Fibroblast of skin of back (primary cell): ENCODE data around the gene AP3S2.
"Not testable (repeated sequence)": the region's sequence is repeated elsewhere in the genome, so short reads cannot be mapped to it uniquely, and the experiment has no call there.

Experiments used
- DNase-seq: peaks from one replicate; pipeline ENCODE4 v3.0.0-alpha.2; 2013

AP3S2 gene

GRCh38 chr15:89903015-89903857, 9.4 kb upstream of the AP3S2 start:
- DNase-seq, result no peak

- DNase-seq, result no peak
These were observed 7.1 kb upstream of the AP3S2 start for GRCh38 chr15:89900849-89901248.

- no peak for DNase-seq
These were observed 6.3 kb upstream of the AP3S2 start for GRCh38 chr15:89899951-89900567.

GRCh38 chr15:89899295-89899945, 5.6 kb upstream of the AP3S2 start:
- DNase-seq, result no peak

GRCh38 chr15:89898614-89899294, 5.0 kb upstream of the AP3S2 start:
- peak; percentile 39 for DNase-seq

GRCh38 chr15:89898146-89898545, 4.4 kb upstream of the AP3S2 start:
- no peak for DNase-seq

GRCh38 chr15:89893027-89893426, 767 bp downstream of the AP3S2 start:
- DNase-seq, result no peak

- peak; percentile 59 for DNase-seq
These were observed 5.5 kb downstream of the AP3S2 start for GRCh38 chr15:89888214-89888804.

- DNase-seq, result peak; percentile 9
These were observed 8.2 kb downstream of the AP3S2 start for GRCh38 chr15:89885611-89886010.

GRCh38 chr15:89885179-89885578, 8.6 kb downstream of the AP3S2 start:
- not testable (repeated sequence) for DNase-seq

GRCh38 chr15:89883518-89883917, 10.3 kb downstream of the AP3S2 start:
- DNase-seq, result no peak

- DNase-seq, result no peak
These were observed 13.1 kb downstream of the AP3S2 start for GRCh38 chr15:89880727-89881126.

GRCh38 chr15:89878323-89878722, 15.5 kb downstream of the AP3S2 start:
- DNase-seq, result no peak

GRCh38 chr15:89877083-89877425, 16.7 kb downstream of the AP3S2 start:
- no peak for DNase-seq

GRCh38 chr15:89876396-89877082, 17.3 kb downstream of the AP3S2 start:
- DNase-seq, result no peak

GRCh38 chr15:89875741-89876140, 18.1 kb downstream of the AP3S2 start:
- no peak for DNase-seq

- peak; percentile 65 for DNase-seq
These were observed 18.7 kb downstream of the AP3S2 start for GRCh38 chr15:89874926-89875564.

- DNase-seq, result no peak
These were observed 23.0 kb downstream of the AP3S2 start for GRCh38 chr15:89870688-89871288.

GRCh38 chr15:89870006-89870405, 23.8 kb downstream of the AP3S2 start:
- DNase-seq, result no peak

- not testable (repeated sequence) for DNase-seq
These were observed 24.3 kb downstream of the AP3S2 start for GRCh38 chr15:89869490-89869889.
